Measurements from ENCODE around the gene ZNF536. TPM values are rescaled to one million over a fixed set of nuclear protein-coding genes. Genes with fewer than 3 reads are reported as not detected.
"Not testable (repeated sequence)": the region's sequence is repeated elsewhere in the genome, so short reads cannot be mapped to it uniquely, and the experiment has no call there.

The ZNF536 gene
- total and polyA plus RNA-seq, 7 donors: under 0.01 to 8.9 (median 3.8) TPM

- intact Hi-C loops (cut with DNase I): no loop called here
- no peaks in the 10 kb centered on the region for H3K4me1 ChIP-seq
- WGBS, 2 donors: 70 to 81% methylated on average over 6 of the region's 6 CpGs
Observed at GRCh38 chr19:30393729-30394480, 21.7 kb downstream of the ZNF536 start.

GRCh38 chr19:30394481-30395151 is 22.4 kb downstream of the ZNF536 start:
- H3K27me3 ChIP-seq: peaks cover 0 to 7% (median 0%) of the 10 kb centered on the region in 3 donors
- no peaks in the 10 kb centered on the region for H3K9me3 ChIP-seq
- no peak for TF ChIP-seq EP300 (IDR thresholded peaks at IDR 0.05)
- TF ChIP-seq POLR2A (IDR thresholded peaks at IDR 0.05): no peak
- no peak for TF ChIP-seq CTCF (IDR thresholded peaks at IDR 0.05)
- no peaks in the 10 kb centered on the region for H3K4me1 ChIP-seq
- intact Hi-C loops (cut with DNase I): no loop called here
- no peak overlapping the region for H3K27ac ChIP-seq
- no peak overlapping the region for H3K4me3 ChIP-seq
- 83 to 85% methylated on average over 6 of the region's 6 CpGs for WGBS, 2 donors
- no peaks in the 10 kb centered on the region for H3K36me3 ChIP-seq
- no peak for DNase-seq

More at GRCh38 chr19:30393729-30394480, 21.7 kb downstream of the ZNF536 start:
- Histone ChIP-seq H3K27ac (no peak overlapping the region), H3K27me3 (peaks cover 0 to 10% (median 0%) of the 10 kb centered on the region in 3 donors), H3K4me3 (no peak overlapping the region), H3K36me3 (no peaks in the 10 kb centered on the region), H3K9me3 (no peaks in the 10 kb centered on the region)
- TF ChIP-seq CTCF (IDR thresholded peaks at IDR 0.05): no peak
- TF ChIP-seq POLR2A (IDR thresholded peaks at IDR 0.05): no peak
- no peak for TF ChIP-seq POLR2AphosphoS5 (IDR thresholded peaks at IDR 0.05)
- TF ChIP-seq EP300 (IDR thresholded peaks at IDR 0.05): no peak
- DNase-seq: no peak

GRCh38 chr19:30395283-30395682 is 23.1 kb downstream of the ZNF536 start:
- no peaks in the 10 kb centered on the region for H3K36me3 ChIP-seq
- WGBS, 2 donors: 74 to 79% methylated on average over 2 of the region's 2 CpGs
- no peak overlapping the region for H3K4me3 ChIP-seq
- intact Hi-C loops (cut with DNase I): no loop called here
- no peak for TF ChIP-seq EP300 (IDR thresholded peaks at IDR 0.05)
- TF ChIP-seq CTCF (IDR thresholded peaks at IDR 0.05): no peak
- no peak for TF ChIP-seq POLR2AphosphoS5 (IDR thresholded peaks at IDR 0.05)
- no peak for TF ChIP-seq POLR2A (IDR thresholded peaks at IDR 0.05)
- H3K27ac ChIP-seq: no peak overlapping the region
- no peaks in the 10 kb centered on the region for H3K9me3 ChIP-seq
- no peak for DNase-seq
- H3K4me1 ChIP-seq: no peaks in the 10 kb centered on the region
- peaks cover 0 to 7% (median 0%) of the 10 kb centered on the region in 3 donors for H3K27me3 ChIP-seq

GRCh38 chr19:30398539-30398938 is 26.4 kb downstream of the ZNF536 start:
- 93 to 96% methylated on average over 3 of the region's 3 CpGs for whole genome bisulfite sequencing, 2 donors
- H3K9me3 ChIP-seq; DNase-seq; H3K27me3 ChIP-seq; H3K27ac ChIP-seq; H3K4me3 ChIP-seq; intact Hi-C loops (cut with DNase I); H3K36me3 ChIP-seq; H3K4me1 ChIP-seq: not testable (repeated sequence)

- Histone ChIP-seq H3K27ac (no peak overlapping the region), H3K9me3 (no peaks in the 10 kb centered on the region), H3K4me1 (no peaks in the 10 kb centered on the region), H3K36me3 (no peaks in the 10 kb centered on the region), H3K4me3 (no peak overlapping the region), H3K27me3 (peaks cover 0 to 2% (median 0%) of the 10 kb centered on the region in 3 donors)
- intact Hi-C loops (cut with DNase I): no loop called here
- WGBS, 2 donors: 62 to 86% methylated on average over 4 of the region's 4 CpGs
- DNase-seq: no peak
- TF ChIP-seq POLR2A (IDR thresholded peaks at IDR 0.05) (no peak), POLR2AphosphoS5 (IDR thresholded peaks at IDR 0.05) (no peak)
Observed at GRCh38 chr19:30401956-30402355, 29.8 kb downstream of the ZNF536 start.

Measured in sigmoid colon (tissue), 7 donors.